ENCODE data around the gene DONSON.

The DONSON gene

DNA sequence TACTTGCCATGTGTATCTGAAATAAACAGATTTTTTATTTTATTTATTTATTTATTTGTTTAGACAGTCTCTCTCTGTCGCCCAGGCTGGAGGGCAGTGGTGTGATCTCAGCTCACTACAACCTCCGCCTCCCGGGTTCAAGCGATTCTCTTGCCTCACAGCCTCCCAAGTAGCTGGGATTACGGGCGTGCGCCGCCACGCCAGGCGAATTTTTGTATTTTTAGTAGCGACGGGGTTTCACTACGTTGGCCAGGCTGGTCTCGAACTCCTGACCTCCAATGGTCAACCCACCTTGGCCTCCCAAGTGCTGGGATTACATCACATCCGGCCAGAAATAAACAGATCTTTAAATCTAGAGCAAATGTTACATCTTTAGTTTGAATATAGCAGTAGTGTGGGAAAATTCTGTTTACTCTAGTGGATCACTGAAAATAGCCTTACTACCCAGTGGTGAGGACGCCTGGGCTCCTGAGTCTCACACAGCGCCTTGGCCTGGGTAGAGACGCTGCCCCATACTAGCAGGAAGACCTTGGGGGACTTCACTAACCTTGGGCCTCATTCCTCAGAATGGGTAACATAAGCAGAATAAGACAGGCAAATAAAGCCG is 47.3 kb downstream of the DONSON start:
- DNase-seq = no peak

DNA sequence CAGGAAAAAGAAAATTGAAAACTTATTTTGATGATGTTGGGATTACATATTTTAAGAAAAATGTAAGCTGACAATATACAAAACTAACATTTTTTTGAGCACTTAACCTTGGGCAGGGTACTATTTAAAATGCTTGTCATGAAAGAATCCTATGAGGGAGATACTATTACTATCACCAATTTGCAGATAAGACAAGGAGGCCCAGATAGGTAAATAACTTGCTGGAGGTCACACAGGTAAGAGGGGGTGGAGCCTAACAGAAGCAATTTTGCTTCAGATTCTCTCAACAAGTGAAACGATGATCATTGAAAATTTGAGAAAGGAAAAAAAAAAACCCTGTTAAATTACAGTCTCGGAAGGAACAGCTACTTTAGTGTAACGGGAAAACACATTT is 47.8 kb downstream of the DONSON start:
- DNase-seq = no peak

DNA sequence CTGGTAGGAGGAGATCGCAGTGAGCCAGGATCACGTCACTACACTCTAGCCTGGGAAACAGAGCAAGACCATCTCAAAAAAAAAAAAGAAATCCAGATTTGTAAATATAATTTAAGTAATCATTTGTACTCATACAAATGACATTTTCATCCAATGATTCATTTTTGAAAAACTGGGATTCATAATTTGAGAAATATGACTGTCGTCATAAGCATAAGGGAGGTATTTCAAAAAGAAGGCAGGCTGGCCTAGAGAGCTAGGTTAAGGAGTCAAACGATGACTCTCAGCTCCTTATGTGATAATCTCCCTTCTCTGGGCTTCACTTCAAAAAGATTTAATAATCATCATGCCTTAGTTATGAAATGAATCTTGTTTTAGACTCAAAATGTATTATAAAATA is 48.9 kb downstream of the DONSON start:
- no peak for DNase-seq

DNA sequence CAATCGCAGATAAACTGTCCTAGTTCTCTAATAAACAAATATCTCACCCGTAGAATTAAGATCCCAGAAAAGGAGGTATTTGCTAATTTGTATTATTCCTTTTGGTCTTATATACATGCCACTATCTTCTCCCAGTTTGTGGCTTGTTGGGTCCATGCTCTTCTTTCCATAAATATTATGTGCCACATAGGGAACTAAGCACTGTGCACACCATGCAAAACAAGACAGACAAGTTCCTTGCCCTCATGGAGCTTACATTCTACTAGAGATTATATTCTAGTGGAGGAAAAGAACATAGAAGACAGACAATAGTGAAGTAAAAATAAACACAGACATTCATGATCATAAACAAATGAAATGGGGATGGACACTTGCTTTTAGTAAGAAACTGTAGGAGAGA is 51.3 kb downstream of the DONSON start:
- no peak for DNase-seq

DNA sequence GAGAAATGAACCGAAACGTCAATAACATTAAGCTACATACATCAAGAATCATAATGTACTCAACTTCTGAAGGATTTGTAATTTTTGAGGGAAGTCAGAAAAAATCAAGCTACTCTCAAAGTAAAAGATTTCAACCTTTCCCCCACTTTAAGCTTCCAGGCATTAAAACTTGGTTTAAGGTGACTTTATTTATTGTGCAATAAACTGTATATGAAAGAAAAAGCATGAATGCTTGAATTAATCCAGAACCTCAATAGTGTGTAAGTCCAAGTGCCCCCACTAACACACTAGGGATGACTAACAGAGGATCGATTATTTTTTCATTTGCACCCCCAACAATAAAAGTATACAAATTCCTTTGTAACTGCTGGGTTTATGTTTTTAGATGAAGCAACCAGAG is 57.5 kb downstream of the DONSON start:
- no peak for DNase-seq
